Muscle layer of colon (tissue), 2 donors: ENCODE measurements around the gene PPP1R7.

Experiments
- H3K27ac ChIP-seq: one replicate; pipeline ENCODE4 v1.7.0; 2013; ENCODE audit warnings: low read depth, mild to moderate bottlenecking, low read length, moderate library complexity
- H3K27me3 ChIP-seq, 2 donors: one replicate each; pipeline ENCODE4 v1.7.0; 2013; ENCODE audit warnings: low read length in 2 of 2, mild to moderate bottlenecking in 2 of 2; ENCODE audit not compliant: insufficient read depth in 2 of 2, control insufficient read depth in 1 of 2
- H3K36me3 ChIP-seq: one replicate; pipeline ENCODE4 v1.7.0; 2013; ENCODE audit warnings: mild to moderate bottlenecking, low read length; ENCODE audit not compliant: insufficient read depth
- H3K4me1 ChIP-seq: one replicate; pipeline ENCODE4 v1.7.0; 2013; ENCODE audit warnings: mild to moderate bottlenecking, low read length; ENCODE audit not compliant: insufficient read depth
- H3K4me3 ChIP-seq, 2 donors: one replicate each; pipeline ENCODE4 v1.7.0; 2013; ENCODE audit warnings: low read length in 2 of 2, low read depth in 1 of 2, mild to moderate bottlenecking in 1 of 2, moderate library complexity in 1 of 2
- H3K9ac ChIP-seq: one replicate; pipeline ENCODE4 v1.7.0; 2013; ENCODE audit warnings: low read length
- H3K9me3 ChIP-seq: one replicate; pipeline ENCODE4 v1.7.0; 2013; ENCODE audit warnings: mild to moderate bottlenecking, low read length
- donor health status: abdominal sarcoma.
- donor health status: Adenocarcinoma of cecum.

PPP1R7 gene

GRCh38 chr2:241213041-241213440 is 62.8 kb downstream of the PPP1R7 start:
- no peak overlapping the region for H3K4me3 ChIP-seq
- H3K36me3 ChIP-seq = no peaks in the 10 kb centered on the region
- no peaks in the 10 kb centered on the region for H3K9me3 ChIP-seq
- H3K9ac ChIP-seq = no peak overlapping the region
- no peak overlapping the region for H3K27ac ChIP-seq
- no peaks in the 10 kb centered on the region for H3K4me1 ChIP-seq
- H3K27me3 ChIP-seq = no peaks in the 10 kb centered on the region

- H3K27me3 ChIP-seq = no peaks in the 10 kb centered on the region
Measured at GRCh38 chr2:241213567-241213966, 63.3 kb downstream of the PPP1R7 start.

GRCh38 chr2:241214209-241214608 is 63.9 kb downstream of the PPP1R7 start:
- H3K27me3 ChIP-seq = no peaks in the 10 kb centered on the region
- no peak overlapping the region for H3K4me3 ChIP-seq
- H3K4me1 ChIP-seq = peaks cover 3% of the 10 kb centered on the region
- no peaks in the 10 kb centered on the region for H3K36me3 ChIP-seq
- H3K9ac ChIP-seq = no peak overlapping the region
- no peaks in the 10 kb centered on the region for H3K9me3 ChIP-seq
- no peak overlapping the region for H3K27ac ChIP-seq

More at GRCh38 chr2:241213567-241213966, 63.3 kb downstream of the PPP1R7 start:
- no peak overlapping the region for H3K9ac ChIP-seq
- H3K36me3 ChIP-seq = no peaks in the 10 kb centered on the region
- H3K4me1 ChIP-seq = no peaks in the 10 kb centered on the region
- no peaks in the 10 kb centered on the region for H3K9me3 ChIP-seq
- H3K4me3 ChIP-seq = no peak overlapping the region
- no peak overlapping the region for H3K27ac ChIP-seq

GRCh38 chr2:241214766-241215165 is 64.5 kb downstream of the PPP1R7 start:
- peaks cover 3% of the 10 kb centered on the region for H3K4me1 ChIP-seq
- no peaks in the 10 kb centered on the region for H3K27me3 ChIP-seq
- H3K36me3 ChIP-seq = no peaks in the 10 kb centered on the region
- no peak overlapping the region for H3K27ac ChIP-seq
- H3K9me3 ChIP-seq = no peaks in the 10 kb centered on the region
- no peak overlapping the region for H3K9ac ChIP-seq
- H3K4me3 ChIP-seq = no peak overlapping the region

- no peaks in the 10 kb centered on the region for H3K27me3 ChIP-seq
Measured at GRCh38 chr2:241215421-241215820, 65.2 kb downstream of the PPP1R7 start.

GRCh38 chr2:241216211-241216761 is 66.0 kb downstream of the PPP1R7 start:
- peaks cover 3% of the 10 kb centered on the region for H3K4me1 ChIP-seq
- no peak overlapping the region for H3K27ac ChIP-seq
- no peaks in the 10 kb centered on the region for H3K9me3 ChIP-seq
- no peaks in the 10 kb centered on the region for H3K27me3 ChIP-seq
- H3K36me3 ChIP-seq = no peaks in the 10 kb centered on the region
- no peak overlapping the region for H3K4me3 ChIP-seq
- H3K9ac ChIP-seq = no peak overlapping the region

More at GRCh38 chr2:241215421-241215820, 65.2 kb downstream of the PPP1R7 start:
- Histone ChIP-seq H3K4me1 (peaks cover 3% of the 10 kb centered on the region), H3K27ac (no peak overlapping the region), H3K4me3 (no peak overlapping the region), H3K9ac (no peak overlapping the region), H3K36me3 (no peaks in the 10 kb centered on the region), H3K9me3 (no peaks in the 10 kb centered on the region)

GRCh38 chr2:241217320-241218031 is 67.2 kb downstream of the PPP1R7 start:
- H3K27me3 ChIP-seq = no peaks in the 10 kb centered on the region
- H3K9ac ChIP-seq = no peak overlapping the region

GRCh38 chr2:241218131-241219029 is 68.1 kb downstream of the PPP1R7 start:
- Histone ChIP-seq H3K9ac (no peak overlapping the region), H3K27ac (no peak overlapping the region)

More at GRCh38 chr2:241217320-241218031, 67.2 kb downstream of the PPP1R7 start:
- H3K9me3 ChIP-seq = no peaks in the 10 kb centered on the region
- H3K27ac ChIP-seq = peak overlapping the region; percentile 52
- no peaks in the 10 kb centered on the region for H3K36me3 ChIP-seq
- peaks cover 3% of the 10 kb centered on the region for H3K4me1 ChIP-seq
- H3K4me3 ChIP-seq = peak overlapping the region; percentile 38 to 45

GRCh38 chr2:241219030-241219382 is 68.7 kb downstream of the PPP1R7 start:
- Histone ChIP-seq H3K27ac (no peak overlapping the region), H3K4me3 (peak overlapping the region in 1 of 2 donors; percentile 32)

More at GRCh38 chr2:241218131-241219029, 68.1 kb downstream of the PPP1R7 start:
- no peaks in the 10 kb centered on the region for H3K27me3 ChIP-seq
- H3K4me3 ChIP-seq = peak overlapping the region; percentile 27 to 32
- peaks cover 3% of the 10 kb centered on the region for H3K4me1 ChIP-seq
- no peaks in the 10 kb centered on the region for H3K36me3 ChIP-seq
- H3K9me3 ChIP-seq = no peaks in the 10 kb centered on the region

GRCh38 chr2:241219856-241220356 is 69.6 kb downstream of the PPP1R7 start:
- Histone ChIP-seq H3K4me1 (peaks cover 3% of the 10 kb centered on the region), H3K27me3 (no peaks in the 10 kb centered on the region), H3K36me3 (no peaks in the 10 kb centered on the region), H3K9ac (no peak overlapping the region), H3K27ac (no peak overlapping the region), H3K9me3 (no peaks in the 10 kb centered on the region), H3K4me3 (no peak overlapping the region)

More at GRCh38 chr2:241219030-241219382, 68.7 kb downstream of the PPP1R7 start:
- Histone ChIP-seq H3K27me3 (no peaks in the 10 kb centered on the region), H3K4me1 (peaks cover 3% of the 10 kb centered on the region), H3K9ac (no peak overlapping the region), H3K9me3 (no peaks in the 10 kb centered on the region), H3K36me3 (no peaks in the 10 kb centered on the region)
